Inflammatory macrophage treated with lipopolysaccharide for 1 hour (primary cell): Measurements from ENCODE around the gene ATAT1.

Experiments used
- DNase-seq, 2 donors: peaks; one replicate each; pipeline ENCODE4 v3.0.0-alpha.2; 2020 to 2022

ATAT1 gene

DNA sequence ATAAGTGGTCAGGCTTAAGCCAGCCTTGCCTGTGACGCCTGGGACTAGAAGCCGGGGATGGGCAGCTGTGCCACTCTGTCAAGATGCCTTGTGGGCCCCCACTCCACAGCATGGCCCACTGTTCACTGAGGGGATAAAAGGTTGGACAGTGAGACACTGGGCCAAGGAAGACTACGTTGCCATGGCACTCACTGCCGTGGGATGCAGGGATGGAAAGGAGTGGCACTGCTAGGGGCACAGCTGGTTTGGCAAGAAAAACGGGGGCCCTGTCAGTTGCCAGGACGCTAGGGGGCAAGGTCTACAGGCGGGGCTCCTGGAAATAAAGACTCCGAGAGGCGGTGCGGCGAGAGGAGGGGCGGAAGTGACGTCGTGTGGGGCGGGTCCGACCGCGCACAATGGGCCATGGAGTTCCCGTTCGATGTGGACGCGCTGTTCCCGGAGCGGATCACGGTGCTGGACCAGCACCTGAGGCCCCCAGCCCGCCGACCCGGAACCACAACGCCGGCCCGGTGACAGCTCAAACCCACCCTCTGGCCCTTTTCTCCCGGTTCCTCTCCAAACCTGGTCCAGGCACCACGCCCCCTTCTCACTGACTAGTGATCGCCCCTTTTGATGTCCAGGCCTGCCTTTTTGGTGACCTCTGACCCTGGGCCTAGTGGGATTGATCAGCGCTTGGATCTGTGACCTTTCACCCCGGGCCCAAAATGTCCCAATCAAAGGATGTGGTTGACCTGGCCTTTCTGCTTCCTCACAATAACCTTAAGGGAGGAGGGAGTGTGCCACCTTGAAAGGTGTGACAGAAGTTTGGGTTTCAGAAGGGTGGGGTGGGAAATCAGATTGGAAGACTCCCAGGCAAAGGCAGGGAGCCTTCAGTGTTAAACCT is at the start of gene ATAT1:
ATAT1 (plus strand) TSS at position 391 of the 883 bp plus-strand sequence.
- peak; percentile 76 to 89 for DNase-seq

DNA sequence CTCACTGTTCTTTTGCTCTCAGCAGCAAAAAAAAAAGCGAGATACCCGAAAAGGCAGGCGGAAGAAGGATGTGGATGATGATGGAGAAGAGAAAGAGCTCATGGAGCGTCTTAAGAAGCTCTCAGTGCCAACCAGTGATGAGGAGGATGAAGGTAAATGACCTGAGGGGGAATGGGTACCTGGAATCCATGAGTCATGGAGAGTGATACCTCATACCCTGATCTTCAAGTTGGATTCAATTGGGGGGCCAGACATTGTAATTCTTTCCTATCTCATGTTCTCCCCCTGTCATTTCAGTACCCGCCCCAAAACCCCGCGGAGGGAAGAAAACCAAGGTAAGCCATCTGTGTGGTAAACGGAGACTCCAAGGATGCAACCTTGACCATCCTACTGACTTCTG is 48.6 kb upstream of the ATAT1 start:
- no peak for DNase-seq

DNA sequence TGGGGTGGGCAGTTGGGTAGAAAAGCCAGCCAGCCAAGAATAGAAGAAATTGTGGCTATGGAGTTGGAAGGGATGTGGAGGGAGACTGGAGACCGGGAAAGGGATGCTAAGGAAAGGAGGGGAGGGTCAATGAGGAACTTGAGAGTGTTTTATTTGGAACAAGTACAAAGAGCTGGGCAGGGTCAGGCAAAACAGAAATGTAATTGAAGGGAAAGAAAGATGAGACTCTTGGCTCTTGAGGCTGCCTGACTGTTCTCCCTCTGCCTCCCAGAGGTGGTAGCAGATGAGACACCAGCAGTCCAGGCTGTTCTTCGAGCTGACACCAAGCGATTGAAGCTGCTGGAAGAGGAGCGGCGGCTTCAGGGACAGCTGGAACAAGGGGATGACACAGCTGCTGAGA is 42.8 kb upstream of the ATAT1 start:
- no peak for DNase-seq

DNA sequence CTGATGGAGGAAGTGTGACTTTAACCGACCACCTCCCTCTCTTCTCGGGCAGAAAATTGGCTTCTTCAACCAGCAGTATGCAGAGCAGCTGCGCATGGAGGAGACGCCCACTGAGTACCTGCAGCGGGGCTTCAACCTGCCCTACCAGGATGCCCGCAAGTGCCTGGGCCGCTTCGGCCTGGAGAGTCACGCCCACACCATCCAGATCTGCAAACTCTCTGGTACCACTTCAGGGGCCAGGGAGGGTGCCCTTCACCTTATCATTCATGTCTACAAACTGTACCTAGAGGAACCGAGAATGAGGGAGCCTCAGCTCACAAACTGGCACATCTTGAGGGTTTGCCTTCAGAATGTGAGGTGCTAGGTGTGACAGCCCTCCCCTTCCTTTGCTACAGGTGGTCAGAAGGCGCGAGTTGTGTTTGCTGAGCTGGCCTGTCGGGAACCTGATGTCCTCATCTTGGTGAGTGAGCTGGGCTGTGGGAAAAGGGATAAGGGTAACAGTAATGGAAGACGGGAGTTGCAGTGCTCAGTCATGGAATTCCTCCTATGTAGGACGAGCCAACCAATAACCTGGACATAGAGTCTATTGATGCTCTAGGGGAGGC is 36.8 kb upstream of the ATAT1 start:
- DNase-seq = no peak

DNA sequence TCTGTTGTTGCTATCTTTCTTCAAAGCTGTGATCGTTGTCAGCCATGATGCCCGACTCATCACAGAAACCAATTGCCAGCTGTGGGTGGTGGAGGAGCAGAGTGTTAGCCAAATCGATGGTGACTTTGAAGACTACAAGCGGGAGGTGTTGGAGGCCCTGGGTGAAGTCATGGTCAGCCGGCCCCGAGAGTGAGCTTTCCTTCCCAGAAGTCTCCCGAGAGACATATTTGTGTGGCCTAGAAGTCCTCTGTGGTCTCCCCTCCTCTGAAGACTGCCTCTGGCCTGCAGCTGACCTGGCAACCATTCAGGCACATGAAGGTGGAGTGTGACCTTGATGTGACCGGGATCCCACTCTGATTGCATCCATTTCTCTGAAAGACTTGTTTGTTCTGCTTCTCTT is 36.2 kb upstream of the ATAT1 start:
- DNase-seq = no peak

DNA sequence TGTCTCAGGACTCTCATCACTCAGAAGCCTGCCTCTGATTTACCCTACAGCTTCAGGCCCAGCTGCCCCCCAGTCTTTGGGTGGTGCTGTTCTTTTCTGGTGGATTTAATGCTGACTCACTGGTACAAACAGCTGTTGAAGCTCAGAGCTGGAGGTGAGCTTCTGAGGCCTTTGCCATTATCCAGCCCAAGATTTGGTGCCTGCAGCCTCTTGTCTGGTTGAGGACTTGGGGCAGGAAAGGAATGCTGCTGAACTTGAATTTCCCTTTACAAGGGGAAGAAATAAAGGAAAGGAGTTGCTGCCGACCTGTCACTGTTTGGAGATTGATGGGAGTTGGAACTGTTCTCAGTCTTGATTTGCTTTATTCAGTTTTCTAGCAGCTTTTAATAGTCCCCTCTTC is 35.7 kb upstream of the ATAT1 start:
- no peak for DNase-seq

DNA sequence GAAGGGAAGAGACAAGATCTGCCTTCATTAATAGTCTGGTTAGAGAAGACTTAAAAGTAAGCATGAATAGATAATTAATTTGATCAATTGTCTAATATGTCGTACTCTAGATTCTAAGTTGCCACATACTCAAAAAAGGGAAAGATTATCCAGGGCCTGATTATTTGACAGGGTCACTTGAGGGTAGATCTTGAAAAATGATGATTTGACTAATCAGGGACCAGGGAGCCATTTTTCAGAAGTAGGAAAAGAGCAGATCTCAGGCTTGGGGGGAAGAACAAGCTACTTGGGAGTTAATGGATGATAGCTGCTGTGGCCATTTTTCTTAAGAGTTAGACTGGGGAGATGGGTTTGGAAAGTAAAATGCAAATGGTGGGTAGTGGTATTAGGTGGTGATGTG is 34.4 kb upstream of the ATAT1 start:
- no peak for DNase-seq

DNA sequence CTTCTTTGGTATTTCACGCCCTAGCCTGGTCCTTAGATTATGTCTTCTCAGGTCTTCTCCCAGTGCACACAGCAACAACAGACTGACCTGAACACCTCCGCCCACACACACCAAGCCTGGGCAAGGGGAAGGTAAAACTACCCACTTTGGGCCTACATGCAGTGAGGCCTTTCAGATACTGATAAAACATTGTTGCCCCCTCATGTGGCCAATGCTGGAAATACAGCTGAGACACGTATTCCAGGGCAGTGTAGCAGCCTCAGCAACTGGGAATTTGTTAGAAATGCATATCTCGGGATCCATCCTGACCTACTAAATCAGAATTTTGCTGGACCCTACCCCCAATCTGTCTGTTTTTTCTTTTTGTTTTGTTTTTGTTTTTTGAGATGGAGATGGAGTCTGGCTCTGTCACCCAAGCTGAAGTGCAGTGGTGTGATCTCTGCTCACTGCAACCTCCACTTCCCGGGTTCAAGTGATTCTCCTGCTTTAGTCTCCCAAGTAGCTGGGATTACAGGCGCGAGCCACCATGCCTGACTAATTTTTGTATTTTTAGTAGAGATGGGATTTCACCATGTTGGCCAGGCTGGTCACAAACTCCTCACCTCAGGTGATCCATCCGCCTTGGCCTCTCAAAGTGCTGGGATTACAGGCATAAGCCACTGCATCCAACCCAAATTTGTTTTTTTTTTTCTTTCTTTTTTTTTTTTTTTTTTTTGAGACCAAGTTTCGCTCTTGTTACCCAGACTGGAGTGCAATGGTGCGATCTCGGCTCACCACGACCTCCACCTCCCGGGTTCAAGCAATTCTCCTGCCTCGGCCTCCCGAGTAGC is 29.1 kb upstream of the ATAT1 start:
- peak; percentile 65 to 97 for DNase-seq

DNA sequence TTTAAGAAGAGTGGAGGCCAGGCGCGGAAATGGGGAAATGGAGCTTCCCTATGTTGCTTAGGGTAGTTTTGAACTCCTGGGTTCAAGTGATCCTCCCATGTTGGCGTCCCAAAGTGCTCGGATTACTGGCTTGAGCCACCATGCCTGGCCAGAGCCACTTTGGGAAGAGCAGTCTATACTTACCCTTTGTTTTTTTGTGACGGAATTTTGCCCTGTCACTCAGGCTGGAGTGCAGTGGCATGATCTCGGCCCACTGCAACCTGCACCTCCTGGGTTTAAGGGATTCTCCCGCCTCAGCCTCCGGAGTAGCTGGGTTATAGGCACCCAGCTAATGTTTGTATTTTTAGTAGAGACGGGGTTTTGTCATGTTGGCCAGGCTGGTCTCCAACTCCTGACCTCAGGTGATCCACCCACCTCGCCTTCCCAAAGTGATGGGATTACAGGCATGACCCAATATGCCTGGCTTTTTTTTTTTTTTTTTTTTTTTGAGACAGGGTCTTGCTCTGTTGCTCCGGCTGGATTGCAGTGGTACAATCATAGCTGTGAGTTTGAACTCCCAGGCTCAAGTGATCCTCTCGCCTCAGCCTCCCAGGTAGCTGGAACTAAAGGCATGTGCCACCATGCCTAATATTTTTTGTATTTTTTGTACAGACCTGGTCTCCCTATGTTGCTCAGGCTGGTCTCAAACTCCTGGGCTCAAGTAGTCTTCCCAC is 27.6 kb upstream of the ATAT1 start:
- no peak for DNase-seq

DNA sequence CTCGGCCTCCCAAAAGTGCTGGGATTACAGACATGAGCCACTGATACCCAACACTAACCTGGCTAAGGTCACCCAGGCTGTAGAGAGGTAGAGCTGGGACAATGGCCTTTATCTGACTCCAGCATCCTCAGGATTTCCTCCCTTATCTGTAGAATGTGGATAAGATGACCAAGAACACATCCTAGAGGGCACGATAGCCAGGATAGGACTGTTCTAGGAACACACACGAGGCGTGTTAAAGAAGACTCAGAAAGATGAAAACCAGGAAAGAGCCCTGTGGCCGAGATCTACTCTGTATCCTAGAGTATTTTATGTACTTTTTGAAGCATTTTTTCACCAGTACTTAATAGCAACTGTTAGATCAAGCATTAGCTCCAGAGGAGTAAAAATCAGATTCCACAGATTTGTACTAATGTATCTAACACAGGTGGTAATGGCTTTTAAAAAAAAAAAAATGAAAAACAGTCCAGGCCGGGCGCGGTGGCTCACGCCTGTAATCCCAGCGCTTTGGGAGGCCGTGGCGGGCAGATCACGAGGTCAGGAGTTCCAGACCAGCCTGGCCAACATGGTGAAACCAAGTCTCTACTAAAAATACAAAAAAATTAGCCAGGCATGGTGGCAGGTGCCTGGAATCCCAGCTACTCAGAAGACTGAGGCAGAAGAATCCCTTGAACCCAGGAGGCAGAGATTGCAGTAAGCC is 26.9 kb upstream of the ATAT1 start:
- DNase-seq = no peak

DNA sequence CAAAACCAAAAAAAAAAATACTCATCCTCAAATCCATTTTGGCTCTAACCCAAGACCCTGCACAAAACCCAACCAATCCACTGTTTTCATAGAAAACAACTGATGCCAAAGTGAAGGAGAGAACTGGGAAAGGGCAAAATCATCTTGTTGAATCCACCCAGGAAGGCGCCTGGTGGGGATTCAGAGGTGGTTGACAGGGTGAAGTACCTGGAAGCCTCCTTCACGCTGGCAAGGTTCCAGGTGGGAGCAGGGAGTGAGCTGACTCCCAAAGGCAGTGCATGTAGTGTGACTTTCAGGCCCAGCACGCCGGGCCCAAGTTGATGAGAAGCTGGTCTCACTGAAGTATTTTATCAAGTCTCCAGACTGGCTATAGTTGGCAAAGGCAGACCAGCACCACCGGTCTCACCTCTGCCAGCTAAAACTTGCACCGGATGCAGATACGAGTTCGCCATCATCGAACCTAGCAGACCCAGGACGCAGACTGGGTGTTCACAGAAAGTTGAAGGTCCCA is 26.2 kb upstream of the ATAT1 start:
- no peak for DNase-seq

DNA sequence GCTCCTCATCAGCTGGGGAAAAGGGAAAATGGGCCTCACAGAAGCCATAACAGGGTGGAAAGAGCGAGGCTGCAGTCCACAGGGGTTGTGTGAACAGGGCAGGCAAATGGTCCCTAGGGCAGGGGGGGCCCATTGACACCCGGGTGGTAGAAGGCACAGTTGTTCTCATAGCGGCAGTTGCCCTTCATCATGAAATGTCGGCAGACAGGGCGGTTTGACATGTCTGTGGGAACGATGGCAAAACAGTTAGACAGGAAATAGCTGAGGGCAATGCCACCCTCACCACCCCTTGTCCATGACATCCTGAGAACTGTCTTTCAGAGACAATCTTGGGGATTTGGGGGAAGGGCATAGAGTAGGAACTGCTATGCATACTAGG is 25.2 kb upstream of the ATAT1 start:
- DNase-seq = no peak

DNA sequence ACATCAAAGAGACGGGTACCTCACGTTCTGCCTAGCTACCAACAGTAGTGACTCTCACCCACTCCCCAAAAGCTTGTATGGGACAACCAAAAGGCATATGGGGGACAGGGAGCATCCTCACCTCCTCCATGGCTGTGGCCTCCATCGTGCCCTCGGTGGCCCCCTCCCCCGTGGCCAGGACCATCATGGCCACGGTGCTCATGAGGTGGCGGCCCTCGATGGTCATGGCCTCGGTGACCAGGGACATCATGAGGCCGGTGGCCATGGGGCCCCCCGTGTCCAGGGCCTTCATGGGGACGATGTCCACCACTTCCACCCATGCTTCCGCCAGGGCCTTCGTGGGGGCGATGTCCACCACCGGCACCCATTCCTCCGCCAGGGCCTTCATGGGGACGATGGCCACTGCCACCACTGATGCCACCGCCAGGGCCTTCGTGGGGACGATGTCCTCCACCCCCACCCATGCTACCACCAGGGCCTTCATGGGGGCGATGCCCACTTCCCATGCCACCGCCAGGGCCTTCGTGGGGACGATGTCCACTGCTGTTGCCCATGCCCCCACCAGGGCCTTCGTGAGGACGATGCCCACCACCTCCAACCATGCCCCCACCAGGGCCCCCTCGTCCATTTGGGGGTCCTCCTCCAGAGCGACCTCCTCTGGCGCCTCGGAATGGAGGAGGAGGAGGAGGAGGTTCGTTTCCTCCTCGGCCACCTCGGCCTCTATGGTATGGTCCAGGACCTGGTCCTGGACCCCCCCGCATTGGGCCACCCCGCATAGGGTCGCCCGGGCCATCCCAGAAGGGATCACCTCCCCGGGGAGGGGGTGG is 24.6 kb upstream of the ATAT1 start:
- no peak for DNase-seq

DNA sequence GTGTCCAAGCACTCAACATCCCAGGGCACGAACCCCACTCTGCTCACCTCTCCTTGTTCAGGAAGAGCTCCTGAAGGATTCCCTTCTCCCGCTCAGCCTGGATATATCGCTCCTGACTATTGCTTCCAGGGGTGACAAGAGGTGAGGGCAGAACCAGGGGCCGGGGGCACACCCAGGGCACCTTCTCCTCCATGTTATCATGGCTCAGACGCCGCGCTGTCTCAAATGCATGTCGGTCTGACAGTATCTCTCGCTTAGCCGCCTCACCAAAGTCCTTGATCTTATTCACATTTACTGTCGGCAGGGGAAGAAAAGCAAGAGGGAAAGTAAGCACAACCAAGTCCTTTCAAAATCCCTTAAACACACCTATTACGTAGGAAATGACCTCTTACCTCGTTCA is 22.7 kb upstream of the ATAT1 start:
- DNase-seq = no peak

DNA sequence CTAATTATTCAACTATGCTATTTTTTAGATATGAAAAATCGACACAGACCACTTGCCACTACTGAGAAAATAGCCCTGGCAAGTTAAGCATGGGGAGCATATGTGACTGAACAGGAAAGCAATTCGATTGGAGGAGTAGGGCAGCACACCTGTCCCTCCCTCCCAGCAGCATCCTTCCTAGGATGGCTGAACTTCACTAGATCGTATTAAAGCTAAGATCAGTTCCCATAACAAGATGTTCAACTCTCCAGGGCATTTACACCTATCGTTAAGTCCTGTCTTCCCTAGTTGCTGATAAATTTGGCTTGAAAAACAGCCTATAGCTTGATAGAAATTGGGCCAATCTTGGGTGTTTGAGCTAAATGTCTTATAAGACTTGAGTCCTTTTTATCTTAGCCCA is 16.6 kb upstream of the ATAT1 start:
- DNase-seq = no peak

DNA sequence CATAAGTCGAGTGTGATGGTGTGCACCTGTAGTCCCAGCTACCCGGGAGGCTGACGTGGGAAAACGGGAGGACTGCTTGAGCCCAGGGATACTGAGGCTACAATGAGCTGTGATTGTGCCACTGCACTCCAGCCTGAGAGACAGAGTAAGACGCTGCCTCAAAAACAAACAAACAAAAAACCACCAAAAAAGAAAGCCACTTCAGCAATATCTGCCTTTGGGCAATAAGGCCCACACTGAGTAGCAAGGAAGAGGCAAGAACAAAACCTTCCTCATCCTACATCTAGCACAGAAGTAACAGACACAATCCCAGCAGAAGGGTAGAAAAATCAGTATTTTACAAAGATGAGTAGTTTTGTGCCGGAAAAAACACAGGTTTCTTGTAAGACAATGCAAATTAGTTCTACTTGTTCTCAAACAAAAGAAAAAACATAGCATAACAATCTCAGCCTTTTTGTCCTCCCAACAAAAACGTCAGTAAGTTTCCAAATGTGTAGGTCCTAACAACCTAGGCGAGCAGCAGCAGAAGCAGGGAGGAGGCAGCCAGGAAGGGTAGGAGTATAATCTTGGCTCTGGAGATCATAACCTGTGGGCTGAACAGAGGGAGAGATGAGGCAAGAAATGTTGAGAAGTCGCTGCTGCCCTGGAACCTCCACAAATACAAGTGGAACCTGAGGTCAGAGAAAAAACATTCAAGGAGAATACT is 15.4 kb upstream of the ATAT1 start:
- no peak for DNase-seq

DNA sequence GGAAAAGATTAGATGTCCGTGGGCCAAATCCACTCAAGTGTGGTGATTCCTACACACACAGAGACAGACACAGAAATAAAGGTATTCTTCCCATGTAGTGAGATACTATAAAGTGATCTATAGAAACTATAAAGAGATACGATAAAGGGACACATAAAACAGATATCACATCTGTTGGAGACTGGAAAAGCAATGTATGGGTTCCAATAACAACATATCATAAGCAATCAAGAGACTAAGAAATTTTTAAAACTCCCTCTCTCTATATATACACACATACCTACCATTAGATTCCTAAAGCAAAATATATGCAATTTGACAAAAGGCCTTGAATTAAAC is 14.8 kb upstream of the ATAT1 start:
- no peak for DNase-seq

DNA sequence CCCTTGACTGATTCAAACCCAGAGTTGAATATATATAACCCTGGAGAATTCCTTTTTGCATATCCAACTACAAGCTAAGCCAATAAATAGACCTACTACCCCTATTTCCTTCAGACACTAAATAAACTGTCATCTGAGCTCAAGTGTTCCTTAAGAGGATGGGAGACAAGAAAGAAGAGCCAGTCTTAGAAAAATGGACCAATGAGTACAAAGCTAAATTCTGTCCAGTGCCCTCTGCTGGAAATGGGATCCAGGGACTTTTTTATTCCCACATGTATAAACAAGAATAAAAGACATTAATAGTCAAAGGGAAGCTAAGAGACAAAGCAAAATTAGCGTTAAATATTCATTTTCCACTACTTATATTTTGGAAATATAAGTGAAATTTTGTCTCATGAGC is 14.5 kb upstream of the ATAT1 start:
- DNase-seq = no peak

DNA sequence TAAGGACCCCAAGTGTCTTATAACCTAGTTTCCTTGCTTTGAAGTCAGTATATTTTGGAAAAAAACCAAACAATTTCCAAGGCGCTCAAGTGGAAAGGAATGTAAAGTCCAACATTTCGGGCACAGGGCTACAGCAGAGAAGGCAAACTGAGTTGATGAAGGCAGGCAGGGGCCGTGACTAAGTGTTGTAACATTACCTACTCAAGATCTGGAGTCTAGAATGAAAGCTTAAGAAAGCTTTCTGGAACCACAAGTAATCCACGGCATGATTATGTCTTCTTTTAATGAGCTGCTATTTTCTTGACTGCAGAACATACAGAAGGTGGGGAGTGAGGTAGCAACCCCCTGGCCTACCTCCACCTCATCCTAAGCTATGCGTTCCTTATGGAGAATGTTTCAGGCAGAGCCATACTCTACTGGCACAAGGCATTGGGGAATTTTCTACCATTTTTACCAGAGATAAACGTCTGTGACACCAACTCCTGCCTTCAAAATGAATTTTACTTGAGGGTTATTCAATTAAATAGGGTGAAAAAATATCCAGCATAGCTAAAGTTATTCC is 13.9 kb upstream of the ATAT1 start:
- DNase-seq = no peak

DNA sequence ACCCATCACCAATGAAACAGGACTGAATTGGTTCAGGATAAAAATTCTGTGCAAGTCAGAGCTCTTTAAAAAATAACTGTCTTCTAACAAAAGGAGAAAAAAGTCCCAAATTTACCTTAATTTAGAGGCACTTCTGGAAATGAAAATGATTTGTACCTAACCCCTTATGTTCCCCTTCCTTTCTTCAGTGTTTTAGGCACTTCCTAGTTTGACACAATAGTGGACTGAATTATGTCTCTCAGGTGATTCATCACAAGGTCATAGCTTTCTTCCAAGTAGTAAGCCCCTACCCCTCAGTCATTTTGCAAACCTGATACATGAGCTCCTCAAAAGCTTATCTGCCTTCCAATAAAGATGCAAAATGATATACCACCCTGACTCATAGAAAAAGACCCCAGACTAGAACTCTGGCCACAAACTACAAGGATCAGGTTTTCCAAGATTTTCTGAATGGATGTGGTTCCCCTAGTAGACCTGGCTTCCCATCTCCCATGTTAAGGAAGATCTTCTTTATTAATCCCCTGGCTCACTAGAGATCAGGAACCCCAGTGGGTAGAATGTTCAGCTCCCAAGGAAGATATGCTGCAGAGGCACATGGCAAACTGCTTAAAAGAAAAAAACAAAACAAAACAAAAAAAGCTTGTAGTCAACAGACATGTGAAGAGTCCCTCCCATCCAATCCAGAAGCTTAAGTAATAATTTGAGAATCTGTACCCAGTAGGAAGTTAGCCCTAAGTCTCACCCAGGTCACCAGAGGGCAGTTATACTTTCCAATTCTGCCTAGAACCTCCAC is 13.2 kb upstream of the ATAT1 start:
- no peak for DNase-seq
